ENCODE results near the gene PRIM2.
"Not testable (repeated sequence)": the region's sequence is repeated elsewhere in the genome, so short reads cannot be mapped to it uniquely, and the experiment has no call there.

The PRIM2 gene, protein sequence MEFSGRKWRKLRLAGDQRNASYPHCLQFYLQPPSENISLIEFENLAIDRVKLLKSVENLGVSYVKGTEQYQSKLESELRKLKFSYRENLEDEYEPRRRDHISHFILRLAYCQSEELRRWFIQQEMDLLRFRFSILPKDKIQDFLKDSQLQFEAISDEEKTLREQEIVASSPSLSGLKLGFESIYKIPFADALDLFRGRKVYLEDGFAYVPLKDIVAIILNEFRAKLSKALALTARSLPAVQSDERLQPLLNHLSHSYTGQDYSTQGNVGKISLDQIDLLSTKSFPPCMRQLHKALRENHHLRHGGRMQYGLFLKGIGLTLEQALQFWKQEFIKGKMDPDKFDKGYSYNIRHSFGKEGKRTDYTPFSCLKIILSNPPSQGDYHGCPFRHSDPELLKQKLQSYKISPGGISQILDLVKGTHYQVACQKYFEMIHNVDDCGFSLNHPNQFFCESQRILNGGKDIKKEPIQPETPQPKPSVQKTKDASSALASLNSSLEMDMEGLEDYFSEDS

DNA sequence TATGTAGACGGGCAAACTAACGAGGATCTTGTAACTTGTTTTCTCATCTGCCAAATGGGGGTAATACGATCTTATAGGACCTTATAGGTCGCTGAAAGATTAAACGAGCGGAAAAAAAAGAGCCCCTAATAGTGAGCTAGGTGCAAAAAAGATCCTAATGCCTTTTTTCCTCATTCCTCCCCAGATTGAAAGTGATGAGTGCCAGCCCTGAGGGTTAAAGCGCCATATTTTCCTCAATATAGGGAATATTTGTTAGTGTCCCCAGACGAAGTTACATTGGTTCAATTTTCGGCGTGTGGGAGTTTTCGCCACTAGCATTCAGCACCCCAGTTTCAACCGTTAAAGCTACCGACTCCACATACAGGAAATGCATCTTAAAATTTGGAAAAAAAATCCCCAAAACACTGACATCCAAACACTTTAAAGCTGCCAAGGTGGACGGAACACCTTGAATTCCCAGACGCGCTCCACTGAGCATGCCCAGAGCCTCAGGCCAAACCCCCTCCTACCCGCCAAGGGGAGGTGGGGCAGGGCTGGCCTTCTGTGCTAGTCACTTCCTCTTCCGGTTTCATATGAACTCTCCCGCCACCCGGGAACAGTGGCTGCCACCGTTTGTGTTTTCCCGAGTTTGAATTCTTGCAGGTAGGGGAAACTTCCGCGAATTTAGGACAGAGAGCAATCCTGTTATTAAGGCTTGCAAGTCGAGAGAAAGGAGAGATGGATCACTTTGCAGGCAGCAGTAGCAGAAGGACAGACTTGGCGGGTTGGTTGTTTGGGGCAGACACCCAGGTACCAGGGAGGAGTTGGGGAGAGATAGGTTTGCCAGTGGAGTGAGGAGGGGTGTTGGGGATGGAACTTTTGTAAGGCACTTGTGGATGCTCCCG, at the start of gene PRIM2:
Gene PRIM2 (plus strand): TSS at position 571 of the 884 bp plus-strand sequence. CDS start 816 bp downstream, outside the sequence.
- DNase-seq (ENCODE audit: low spot score): peak; percentile 87

DNA sequence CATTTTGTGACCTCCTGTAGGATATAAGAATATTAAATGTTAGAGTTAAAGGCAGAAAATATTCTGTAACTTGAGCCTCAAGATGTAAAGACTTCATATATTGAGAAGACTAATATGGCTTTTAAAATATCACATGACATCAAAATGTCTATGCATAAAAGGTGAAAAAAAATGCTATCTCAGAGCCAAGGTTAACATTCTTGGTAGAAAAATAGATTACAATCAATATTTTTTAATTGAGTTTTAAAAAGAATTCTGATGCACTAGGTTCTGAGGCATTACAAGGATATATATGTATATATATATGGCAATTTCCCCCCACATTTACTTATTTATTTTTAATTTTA, 49.2 kb upstream of the PRIM2 start:
- DNase-seq (ENCODE audit: low spot score): no peak

DNA sequence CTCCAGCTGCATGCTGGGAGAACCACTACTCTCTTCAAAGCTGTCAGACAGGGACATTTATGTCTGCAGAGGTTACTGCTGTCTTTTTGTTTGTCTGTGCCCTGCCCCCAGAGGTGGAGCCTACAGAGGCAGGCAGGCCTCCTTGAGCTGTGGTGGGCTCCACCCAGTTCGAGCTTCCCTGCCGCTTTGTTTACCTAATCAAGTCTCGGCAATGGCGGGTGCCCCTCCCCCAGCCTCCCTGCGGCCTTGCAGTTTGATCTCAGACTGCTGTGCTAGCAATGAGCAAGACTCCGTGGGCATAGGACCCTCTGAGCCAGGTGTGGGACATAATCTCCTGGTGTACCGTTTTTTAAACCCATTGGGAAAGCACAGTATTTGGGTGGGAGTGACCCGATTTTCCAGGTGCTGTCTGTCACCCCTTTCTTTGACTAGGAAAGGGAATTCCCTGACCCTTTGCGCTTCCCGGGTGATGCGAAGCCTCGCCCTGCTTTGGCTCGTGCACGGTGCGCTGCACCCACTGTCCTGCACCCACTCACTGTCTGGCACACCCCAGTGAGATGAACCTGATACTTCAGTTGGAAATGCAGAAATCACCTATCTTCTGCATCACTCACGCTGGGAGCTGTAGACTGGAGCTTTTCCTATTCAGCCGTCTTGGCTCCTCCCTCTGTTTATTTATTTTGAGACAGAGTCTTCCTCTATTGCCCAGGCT, 43.2 kb upstream of the PRIM2 start:
- not testable (repeated sequence) for DNase-seq (ENCODE audit: low spot score)

DNA sequence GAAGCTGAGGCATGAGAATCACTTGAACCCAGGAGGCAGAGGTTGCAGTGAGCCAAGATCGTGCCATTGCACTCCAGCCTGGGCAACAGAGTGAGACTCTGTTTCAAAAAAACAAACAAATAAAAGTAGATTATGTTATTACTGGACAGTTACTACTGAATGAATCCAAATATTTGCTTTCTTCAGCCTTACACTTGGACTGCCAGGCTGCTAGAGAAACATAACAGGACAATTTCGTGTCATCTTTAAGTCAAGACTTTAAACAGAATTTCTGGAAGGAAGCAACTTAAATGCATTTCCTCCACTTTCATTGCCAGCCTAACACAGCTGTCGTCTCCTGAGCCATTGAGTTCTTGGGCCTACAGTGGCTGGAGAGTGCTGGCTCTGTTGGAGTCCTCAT, 42.0 kb upstream of the PRIM2 start:
- no peak for DNase-seq (ENCODE audit: low spot score)

DNA sequence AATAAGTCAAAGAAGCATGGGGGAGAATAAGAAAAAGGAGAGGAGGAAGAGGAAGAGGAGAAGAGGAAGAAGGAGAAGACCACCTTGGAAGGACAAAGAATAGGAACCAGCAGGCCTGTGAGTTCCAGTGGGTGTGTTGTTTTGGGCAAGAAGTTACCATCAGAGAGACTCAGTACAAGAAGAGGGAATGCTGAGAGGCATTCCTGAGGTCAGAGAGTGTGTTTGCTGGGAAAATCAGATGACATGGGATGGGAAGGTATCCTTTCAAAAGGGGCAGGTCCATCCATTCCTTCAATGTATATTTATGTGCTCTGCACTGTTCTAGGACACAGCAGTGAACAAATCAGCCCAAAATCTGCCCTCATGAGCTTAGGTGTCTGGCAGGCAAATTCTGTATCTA, 40.5 kb upstream of the PRIM2 start:
- no peak for DNase-seq (ENCODE audit: low spot score)

DNA sequence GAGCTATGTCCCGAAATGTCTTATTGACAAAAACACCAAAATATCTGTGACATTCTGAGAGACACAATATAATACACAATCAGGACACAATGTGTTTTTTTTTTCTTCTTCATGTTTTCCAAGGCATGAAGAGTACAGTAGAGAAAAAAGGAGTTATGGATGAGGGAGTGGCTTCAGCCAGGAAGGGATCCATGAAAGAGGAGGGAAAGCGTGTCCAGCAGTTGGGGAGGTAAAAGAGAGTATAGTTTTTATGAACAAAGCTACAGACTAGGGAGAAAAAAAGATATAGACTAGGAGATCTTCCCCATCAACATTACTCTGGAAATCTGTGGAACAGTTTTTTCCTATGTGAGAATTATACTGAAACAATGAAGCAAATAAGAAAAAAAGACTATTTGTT, 38.9 kb upstream of the PRIM2 start:
- no peak for DNase-seq (ENCODE audit: low spot score)

DNA sequence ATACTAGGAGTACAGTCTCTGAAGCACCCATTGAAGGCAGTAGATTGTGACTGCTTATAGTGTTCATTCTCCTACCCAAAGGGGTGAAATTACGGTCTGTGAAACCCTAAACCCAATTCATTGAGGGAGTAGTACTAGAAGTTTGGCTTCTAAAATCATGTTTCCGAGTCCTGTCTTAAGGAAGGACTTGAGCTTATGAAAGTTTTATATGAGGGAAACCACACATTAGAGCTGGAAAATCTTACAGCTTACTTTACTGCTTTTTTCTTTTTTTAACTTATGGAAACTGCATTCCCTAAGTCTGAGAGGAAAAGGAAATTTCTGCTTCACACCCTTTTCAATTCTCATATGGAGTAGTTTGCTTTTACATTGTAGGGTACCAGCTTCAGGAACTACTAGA, 38.4 kb upstream of the PRIM2 start:
- DNase-seq (ENCODE audit: low spot score): no peak

DNA sequence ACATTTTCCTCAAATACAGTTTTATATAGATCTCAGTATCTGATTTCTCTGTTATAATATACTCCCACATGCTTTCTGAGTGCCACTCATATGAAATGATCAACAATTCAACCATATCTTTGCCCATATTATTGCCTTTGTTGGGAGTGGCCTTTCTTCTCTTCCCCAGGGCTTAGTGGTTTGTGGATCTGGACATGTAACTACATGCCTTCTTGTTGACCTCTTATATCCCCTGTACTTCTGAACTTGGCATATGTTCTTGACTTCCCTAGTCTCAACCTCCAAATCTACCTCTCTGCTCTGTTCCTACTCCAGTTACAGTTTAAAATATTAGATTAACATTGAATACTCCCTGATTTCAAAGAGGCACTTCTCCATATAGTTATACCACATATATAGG, 34.3 kb upstream of the PRIM2 start:
- DNase-seq (ENCODE audit: low spot score): no peak

DNA sequence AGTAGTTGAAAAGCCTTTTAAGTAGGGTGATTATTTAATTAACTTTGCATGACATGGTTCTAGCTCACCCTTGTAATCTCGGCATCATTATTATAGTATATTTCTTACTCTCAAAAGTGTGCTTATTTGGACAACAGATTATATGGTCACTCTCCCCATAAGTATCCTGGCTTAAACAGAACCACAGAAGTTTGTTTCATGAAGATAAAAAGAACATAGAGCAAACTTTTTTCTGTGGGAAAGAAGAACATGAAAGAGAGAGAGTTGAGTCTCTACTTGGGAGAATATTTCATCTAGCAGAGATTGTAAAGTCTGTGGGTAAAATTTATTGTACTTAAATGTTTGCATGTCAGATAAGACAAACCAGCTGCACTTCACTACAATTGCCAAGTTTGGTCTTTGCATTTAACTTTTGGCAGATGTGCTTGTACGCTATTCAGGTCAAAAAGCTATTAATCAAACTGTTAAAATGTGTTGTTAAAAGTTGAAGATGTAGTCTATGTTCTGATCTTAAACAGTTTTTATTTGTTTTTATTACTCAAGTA, 33.4 kb upstream of the PRIM2 start:
- no peak for DNase-seq (ENCODE audit: low spot score)

DNA sequence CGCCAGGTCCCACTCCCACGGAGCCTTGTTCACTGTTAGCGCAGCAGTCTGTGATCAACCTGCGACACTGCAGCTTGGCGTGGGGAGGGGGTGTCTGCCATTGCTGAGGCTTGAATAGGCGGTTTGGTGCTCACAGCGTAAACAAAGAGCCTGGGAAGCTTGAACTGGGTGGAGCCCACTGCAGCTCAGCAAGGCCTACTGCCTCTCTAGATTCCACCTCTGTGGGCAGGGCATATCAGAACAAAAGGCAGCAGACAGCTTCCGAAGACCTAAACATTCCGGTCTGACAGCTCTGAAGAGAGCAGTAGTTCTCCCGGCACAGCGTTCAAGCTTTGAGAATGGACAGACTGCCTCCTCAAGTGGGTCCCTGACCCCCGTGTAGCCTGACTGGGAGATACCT, 29.3 kb upstream of the PRIM2 start:
- DNase-seq (ENCODE audit: low spot score): not testable (repeated sequence)

DNA sequence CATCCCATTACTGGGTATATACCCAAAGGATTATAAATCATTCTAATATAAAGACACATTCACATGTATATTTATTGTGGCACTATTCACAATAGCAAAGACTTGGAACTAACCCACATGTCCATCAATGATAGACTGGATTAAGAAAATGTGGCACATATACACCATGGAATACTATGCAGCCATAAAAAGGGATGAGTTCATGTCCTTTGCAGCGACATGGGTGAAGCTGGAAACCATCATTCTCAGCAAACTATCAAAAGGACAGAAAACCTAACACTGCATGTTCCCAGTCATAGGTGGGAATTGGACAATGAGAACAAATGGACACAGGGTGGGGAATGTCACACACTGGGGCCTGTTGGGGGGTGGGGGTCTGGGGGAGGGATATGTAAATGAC, 24.0 kb upstream of the PRIM2 start:
- not testable (repeated sequence) for DNase-seq (ENCODE audit: low spot score)

DNA sequence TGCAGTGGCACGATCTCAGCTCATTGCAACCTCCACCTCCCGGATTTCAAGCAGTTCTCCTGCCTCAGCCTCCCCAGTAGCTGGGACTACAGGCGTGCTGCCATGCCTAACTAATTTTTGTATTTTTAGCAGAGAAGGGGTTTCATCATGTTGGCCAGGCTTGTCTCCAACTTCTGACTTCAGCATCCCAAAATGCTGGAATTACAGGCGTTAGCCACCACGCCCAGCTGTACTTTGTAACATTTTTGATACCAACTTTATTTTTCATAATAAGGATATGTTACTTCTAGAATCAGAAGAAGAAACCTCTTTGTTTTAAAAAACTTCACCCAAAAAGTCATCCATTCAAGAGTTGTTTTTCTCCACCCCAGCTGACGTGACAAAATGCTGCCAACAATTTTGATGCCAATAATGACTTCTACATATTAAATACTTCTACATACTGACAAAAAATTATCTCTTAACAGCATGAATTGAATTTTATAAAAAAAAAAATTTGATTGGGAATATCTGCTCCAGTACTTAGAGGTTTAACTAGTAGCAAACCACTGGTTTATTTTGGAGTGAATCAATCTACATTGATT, 22.5 kb upstream of the PRIM2 start:
- DNase-seq (ENCODE audit: low spot score): no peak

DNA sequence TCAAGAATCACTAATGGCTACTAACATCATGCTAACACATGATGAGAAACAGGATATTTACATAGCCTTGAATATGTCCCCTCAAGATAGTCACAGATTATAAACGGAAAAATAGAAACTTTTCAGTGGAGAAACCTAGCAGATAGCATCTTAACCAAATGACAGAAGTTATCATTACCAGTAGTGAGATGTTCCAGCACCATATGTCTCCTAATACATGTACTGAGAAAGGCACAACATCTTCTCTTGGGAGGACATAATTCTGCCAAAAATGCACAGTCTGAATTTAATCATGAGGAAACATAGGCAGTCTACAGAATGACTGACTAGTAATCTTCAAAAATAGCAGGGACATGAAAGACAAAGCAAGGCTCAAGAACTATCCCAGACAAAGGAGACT, 19.9 kb upstream of the PRIM2 start:
- no peak for DNase-seq (ENCODE audit: low spot score)

DNA sequence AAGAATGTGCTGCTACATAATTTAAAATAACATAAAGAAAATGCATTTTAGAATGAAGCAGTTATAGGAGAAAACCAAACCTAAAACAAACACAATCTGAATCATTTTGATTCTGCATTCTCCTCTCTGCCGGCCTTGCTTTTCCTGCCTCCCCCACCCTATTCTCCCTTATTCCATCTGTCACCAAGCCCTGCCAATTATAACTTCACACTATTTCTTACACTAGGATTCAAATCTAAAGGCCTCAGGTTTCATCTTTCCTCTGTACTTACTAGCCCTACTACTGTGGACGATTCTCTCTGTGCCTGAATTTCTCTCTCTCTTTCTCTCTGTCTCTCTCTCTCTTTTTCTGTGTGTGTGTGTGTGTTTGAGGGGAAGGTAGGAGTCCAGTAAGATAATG, 18.7 kb upstream of the PRIM2 start:
- DNase-seq (ENCODE audit: low spot score): no peak

DNA sequence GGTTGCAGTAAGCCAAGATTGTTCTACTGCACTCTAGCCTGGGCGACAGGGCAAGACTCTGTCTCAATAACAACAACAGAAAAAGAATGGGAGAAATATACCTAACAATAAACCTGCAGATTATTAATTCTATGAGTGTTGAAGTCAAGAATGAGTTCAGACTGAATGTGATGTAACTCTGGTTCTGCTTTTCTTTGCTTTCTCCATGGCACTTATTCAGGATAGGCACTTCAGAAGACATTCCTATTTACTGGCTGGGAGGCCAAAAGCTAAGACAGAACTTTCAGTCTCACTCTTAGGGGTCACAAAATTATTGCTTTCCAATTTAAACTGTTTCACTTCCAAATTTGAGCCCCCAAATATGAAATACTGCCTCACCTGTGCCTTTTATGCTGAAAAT, 15.7 kb upstream of the PRIM2 start:
- DNase-seq (ENCODE audit: low spot score): no peak

DNA sequence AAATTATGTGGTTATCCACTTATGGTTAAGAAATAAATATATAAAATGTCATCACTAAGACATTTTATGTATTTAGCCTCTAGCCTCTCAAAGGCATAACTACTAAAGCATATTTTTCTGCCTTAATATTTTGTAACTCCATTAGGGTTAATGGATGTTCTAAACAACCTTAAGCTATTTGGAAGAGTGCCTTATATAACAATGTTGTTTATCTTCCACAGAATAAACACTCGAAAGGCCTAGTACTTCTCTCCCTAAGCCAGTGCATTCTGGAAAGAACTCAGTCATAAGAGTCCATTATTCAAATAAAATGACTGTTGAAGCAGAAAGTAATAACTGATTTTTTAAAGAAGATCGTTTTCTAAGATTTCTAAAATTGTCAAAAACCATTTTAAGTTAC, 15.0 kb upstream of the PRIM2 start:
- DNase-seq (ENCODE audit: low spot score): no peak

DNA sequence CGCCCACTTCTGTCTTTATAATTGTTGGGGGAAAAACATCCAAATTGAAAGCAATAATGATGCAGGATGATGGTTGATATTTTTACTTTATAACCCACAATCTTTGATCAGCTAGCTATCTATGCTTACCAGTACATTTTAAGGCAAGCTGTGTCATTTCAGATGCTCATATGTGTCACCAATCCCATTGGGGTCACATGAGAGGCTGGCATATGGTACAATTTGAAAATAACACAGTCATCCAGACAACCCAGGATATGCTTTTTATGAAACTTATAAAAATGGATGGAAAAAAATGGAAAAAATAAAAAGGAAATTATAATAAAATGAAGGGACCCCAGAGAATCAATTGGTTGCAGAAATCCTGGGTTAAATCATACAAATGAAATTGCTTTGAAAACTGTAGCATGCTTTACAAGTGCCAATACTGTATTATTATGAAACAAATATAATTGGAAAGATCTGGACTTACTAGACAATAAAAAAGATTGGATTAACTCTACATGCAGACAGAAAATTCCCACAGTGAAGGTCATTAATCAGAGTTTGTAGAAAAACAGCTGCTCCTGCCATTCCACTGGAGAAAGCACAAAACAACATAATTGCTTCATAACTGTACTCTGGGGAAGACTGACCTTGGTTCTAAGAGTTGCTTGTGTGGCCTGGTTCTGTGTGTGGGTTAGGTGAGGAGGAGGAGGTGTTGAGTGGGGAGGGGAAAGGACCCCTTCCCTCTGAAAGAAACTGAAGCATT, 13.3 kb upstream of the PRIM2 start:
- no peak for DNase-seq (ENCODE audit: low spot score)

DNA sequence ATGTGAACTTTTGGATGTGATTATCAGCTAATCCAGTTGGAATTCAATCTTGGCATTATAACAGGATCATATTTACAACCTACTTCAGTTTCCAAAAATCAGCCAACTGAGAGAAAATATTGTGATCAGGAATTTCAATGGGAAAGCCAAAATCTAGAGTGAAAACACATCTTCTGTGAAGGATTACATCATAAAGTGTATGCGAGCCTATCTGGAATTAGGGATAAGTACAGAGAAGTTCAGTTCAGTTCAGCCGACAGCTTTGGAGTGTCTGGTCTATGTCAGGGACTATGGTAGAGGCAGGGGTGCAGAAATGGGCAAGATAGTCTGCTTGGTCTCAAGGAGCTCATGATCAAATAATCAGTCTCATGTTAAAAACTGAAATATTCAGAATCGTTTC, 12.3 kb upstream of the PRIM2 start:
- no peak for DNase-seq (ENCODE audit: low spot score)

DNA sequence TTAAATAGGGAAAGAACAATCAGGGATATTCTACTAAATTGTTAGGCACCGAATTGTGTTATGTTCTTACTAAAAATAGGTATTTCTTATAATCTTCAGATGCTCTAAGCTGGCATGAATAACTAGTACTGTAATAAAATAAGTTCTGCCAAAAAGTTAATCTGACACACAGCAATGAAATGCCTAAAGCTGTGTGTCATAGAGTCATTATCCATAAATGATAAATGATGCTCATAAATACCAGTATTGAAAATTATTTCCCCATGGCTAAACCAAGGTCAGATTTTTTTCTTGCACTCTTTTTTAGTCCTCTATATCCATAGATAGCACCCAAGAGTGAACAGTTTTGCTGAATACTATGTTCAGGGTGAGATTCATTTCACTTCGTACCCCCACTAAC, 11.7 kb upstream of the PRIM2 start:
- no peak for DNase-seq (ENCODE audit: low spot score)

DNA sequence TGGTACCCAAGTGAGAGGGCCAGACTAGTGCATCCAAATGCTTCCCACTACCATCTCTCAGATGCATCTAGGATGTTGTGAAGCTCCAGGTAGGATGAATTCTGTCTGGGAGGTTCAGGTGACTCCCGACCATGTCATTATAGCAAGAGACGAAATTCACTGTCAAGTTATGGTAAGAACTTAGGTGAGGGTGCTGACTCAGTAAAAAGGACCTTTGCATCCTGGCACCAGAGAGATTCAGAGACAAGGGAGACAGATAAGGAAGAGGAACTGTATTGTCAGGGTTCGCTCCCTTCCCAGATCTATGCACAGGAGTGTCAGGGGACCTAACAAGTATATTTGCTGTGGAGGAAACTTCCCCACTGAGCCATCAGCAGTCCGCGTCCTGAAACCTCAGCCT, 11.2 kb upstream of the PRIM2 start:
- no peak for DNase-seq (ENCODE audit: low spot score)

DNA sequence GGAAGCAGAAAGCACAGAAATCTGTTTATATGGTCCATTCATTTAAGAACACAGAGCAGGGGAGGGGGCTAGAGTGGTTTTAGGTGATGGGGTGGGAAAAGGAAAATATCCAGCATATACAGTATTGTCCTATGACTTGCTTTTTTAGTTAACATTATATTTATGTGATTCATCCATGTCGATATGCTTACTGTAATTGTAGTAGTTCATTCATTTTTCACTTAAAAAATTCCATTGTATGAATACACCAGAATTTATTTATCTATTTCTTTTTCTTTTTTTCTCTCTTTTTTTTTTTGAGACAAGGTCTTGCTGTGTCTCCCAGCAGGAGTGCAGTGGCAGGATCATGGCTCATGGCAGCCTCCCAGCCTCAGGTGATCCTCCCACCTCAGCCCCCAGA, 9.6 kb upstream of the PRIM2 start:
- DNase-seq (ENCODE audit: low spot score): no peak
